ENCODE data around the gene YTHDF1. TPM values are rescaled to one million over a fixed set of nuclear protein-coding genes. Genes with fewer than 3 reads are reported as not detected.

Gene YTHDF1
- total RNA-seq, 2 donors from 2014 or later = 15.8 to 16.2 TPM

DNA sequence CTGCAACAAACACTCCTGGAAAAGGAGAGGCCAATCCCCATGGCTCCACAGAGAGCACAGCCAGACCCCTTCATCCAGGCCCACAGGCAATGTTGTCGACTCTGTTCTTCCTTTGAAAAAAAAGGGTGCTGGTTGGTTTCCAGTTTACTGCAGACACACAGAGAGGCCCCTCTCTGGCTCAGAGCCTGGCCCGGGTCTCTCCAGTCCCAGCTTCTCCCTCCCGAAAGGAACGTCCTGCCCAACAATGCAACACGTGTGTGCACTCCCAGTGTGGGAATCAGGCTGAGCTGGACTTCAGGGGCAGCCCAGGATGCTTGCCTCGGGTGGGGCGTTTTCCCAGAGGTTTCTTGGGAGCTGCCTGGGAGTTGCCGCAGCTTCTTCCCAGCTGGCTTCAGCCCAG lies 42.9 kb upstream of the YTHDF1 start:
- intact Hi-C loops (cut with DNase I) = no loop called here
- Histone ChIP-seq H3K9me3 (no peaks in the 10 kb centered on the region), H3K4me3 (no peak overlapping the region), H3K4me1 (peaks cover 5% of the 10 kb centered on the region), H3K27ac (no peak overlapping the region), H3K36me3 (replicated peaks in 1 of 2; ENCODE audit: insufficient read depth in 1 of 2, low read depth in 2 of 2) (no peaks in the 10 kb centered on the region), H3K27me3 (peaks cover 0 to 19% of the 10 kb centered on the region in 2 donors)
- TF ChIP-seq POLR2A (IDR thresholded peaks at IDR 0.05) (no peak), CTCF (IDR thresholded peaks at IDR 0.05) (no peak)
- no peak for ATAC-seq
- no peak for DNase-seq
- 38 to 43% methylated on average over 7 to 8 of the region's 8 CpGs for WGBS, 2 donors

DNA sequence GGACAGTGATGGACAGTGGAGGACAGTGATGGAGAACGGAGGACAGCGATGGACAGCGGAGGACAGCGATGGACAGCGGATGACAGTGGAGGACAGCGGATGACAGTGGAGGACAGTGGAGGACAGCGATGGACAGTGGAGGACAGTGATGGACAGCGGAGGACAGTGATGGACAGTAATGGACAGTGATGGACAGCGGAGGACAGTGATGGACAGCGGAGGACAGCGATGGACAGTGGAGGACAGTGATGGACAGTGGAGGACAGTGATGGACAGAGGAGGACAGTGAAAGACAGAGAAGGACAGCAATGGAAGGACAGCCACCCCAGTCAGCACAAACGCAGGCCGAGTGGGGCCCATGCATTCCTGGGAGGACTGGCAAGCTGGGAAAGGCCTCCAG lies 41.7 kb upstream of the YTHDF1 start:
- ATAC-seq = no peak
- Histone ChIP-seq H3K36me3 (replicated peaks in 1 of 2; ENCODE audit: insufficient read depth in 1 of 2, low read depth in 2 of 2) (no peaks in the 10 kb centered on the region), H3K27ac (no peak overlapping the region), H3K27me3 (peaks cover 0 to 19% of the 10 kb centered on the region in 2 donors), H3K9me3 (no peaks in the 10 kb centered on the region), H3K4me3 (no peak overlapping the region), H3K4me1 (peaks cover 12% of the 10 kb centered on the region)
- whole genome bisulfite sequencing, 2 donors = 76 to 81% methylated on average over 12 to 13 of the region's 13 CpGs
- TF ChIP-seq POLR2A (IDR thresholded peaks at IDR 0.05) = no peak
- no peak for TF ChIP-seq CTCF (IDR thresholded peaks at IDR 0.05)
- intact Hi-C loops (cut with DNase I) = no loop called here
- no peak for DNase-seq

GRCh38 chr20:63256954-63257353 lies 41.0 kb upstream of the YTHDF1 start:
- peaks cover 12% of the 10 kb centered on the region for H3K4me1 ChIP-seq
- peaks cover 0 to 19% of the 10 kb centered on the region in 2 donors for H3K27me3 ChIP-seq
- ATAC-seq (no peak), DNase-seq (no peak)
- no peak overlapping the region for H3K27ac ChIP-seq
- H3K4me3 ChIP-seq = no peak overlapping the region
- TF ChIP-seq POLR2A (IDR thresholded peaks at IDR 0.05) = no peak
- no peak for TF ChIP-seq CTCF (IDR thresholded peaks at IDR 0.05)
- H3K36me3 ChIP-seq (replicated peaks in 1 of 2; ENCODE audit: insufficient read depth in 1 of 2, low read depth in 2 of 2) = no peaks in the 10 kb centered on the region
- no peaks in the 10 kb centered on the region for H3K9me3 ChIP-seq
- intact Hi-C loops (cut with DNase I) = no loop called here
- 65 to 70% methylated on average over 4 of the region's 4 CpGs for WGBS, 2 donors

- no peak for ATAC-seq
- TF ChIP-seq POLR2A (IDR thresholded peaks at IDR 0.05) (no peak), CTCF (IDR thresholded peaks at IDR 0.05) (no peak)
- Histone ChIP-seq H3K9me3 (no peaks in the 10 kb centered on the region), H3K27ac (no peak overlapping the region), H3K36me3 (replicated peaks in 1 of 2; ENCODE audit: insufficient read depth in 1 of 2, low read depth in 2 of 2) (no peaks in the 10 kb centered on the region), H3K27me3 (peaks cover 0 to 19% of the 10 kb centered on the region in 2 donors), H3K4me3 (no peak overlapping the region), H3K4me1 (peaks cover 12% of the 10 kb centered on the region)
- intact Hi-C loops (cut with DNase I) = no loop called here
- DNase-seq = no peak
- 27 to 51% methylated on average over 9 to 31 of the region's 31 CpGs for WGBS, 2 donors
Measured at GRCh38 chr20:63255931-63256704, 40.2 kb upstream of the YTHDF1 start.
